Measurements from ENCODE around the gene TRIM71. TPM values are rescaled to one million over a fixed set of nuclear protein-coding genes. Genes with fewer than 3 reads are reported as not detected.
"Not testable (repeated sequence)": the region's sequence is repeated elsewhere in the genome, so short reads cannot be mapped to it uniquely, and the experiment has no call there.

Gene TRIM71
- total RNA-seq, 1 experiment from 2014 or later, result 376 TPM

- no peaks in the 10 kb centered on the region for H3K23me2 ChIP-seq (ENCODE audit: insufficient read length, low read depth, low read length, poor library complexity, severe bottlenecking)
- H2AK5ac ChIP-seq (ENCODE audit: insufficient read length, low read length), result no peak overlapping the region
- H3K9me3 Mint-ChIP-seq, result peaks cover 5 to 11% of the 10 kb centered on the region in 2 experiments
- no peak for DNase-seq
- WGBS (ENCODE audit: extremely low coverage, insufficient read length, low lambda C conversion rate), result no CpG with 5 or more reads among the region's 2 CpGs
- no peaks in the 10 kb centered on the region for H3K9me3 ChIP-seq (ENCODE audit: control insufficient read depth, low read depth, low read length)
- H3K79me1 ChIP-seq (ENCODE audit: insufficient read depth, low read depth, low read length, poor library complexity, severe bottlenecking), result no peaks in the 10 kb centered on the region
- H3K56ac ChIP-seq (ENCODE audit: insufficient read length, low read depth, low read length), result no peak overlapping the region
- peaks cover 4% of the 10 kb centered on the region; the same call in 1 of the 2 replicates for H3K4me1 ChIP-seq (ENCODE audit: insufficient read depth, low read length)
- no peak overlapping the region for H2BK5ac ChIP-seq (ENCODE audit: insufficient read length, low read length)
- H3K27ac ChIP-seq (ENCODE audit: insufficient read length, low read depth, low read length), result no peak overlapping the region
- H3T11ph ChIP-seq (ENCODE audit: low read length), result no peak overlapping the region
- no peaks in the 10 kb centered on the region for H4K20me1 ChIP-seq (ENCODE audit: control insufficient read depth, insufficient read depth, insufficient read length)
- H3K27ac Mint-ChIP-seq, result no peak overlapping the region
- no peak for TF ChIP-seq CTCF (conservative IDR thresholded peaks at IDR 0.05)
- H3K4me3 Mint-ChIP-seq, result no peak overlapping the region
- H3K14ac ChIP-seq (ENCODE audit: insufficient read depth, low read length), result no peak overlapping the region
- H3K79me2 ChIP-seq (ENCODE audit: insufficient read depth, low read length), result no peaks in the 10 kb centered on the region
- no peaks in the 10 kb centered on the region for H3K27me3 ChIP-seq (ENCODE audit: insufficient read depth, low read length)
- H3K4me1 Mint-ChIP-seq, result peaks cover 43 to 46% of the 10 kb centered on the region in 2 experiments
- no peak overlapping the region for H4K5ac ChIP-seq (ENCODE audit: insufficient read length, low read depth, low read length)
- no peak overlapping the region for H3K18ac ChIP-seq (ENCODE audit: insufficient read length, low read depth, low read length)
- H3K27me3 Mint-ChIP-seq (ENCODE audit: low read depth), result peaks cover 1% of the 10 kb centered on the region; the same call in 1 of the 2 replicates
- H3K4me2 ChIP-seq (ENCODE audit: insufficient read depth, insufficient read length, low read length), result no peak overlapping the region
- no peak overlapping the region for H4K8ac ChIP-seq (replicated peaks; ENCODE audit: insufficient read length, low read depth, low read length)
- H2BK20ac ChIP-seq (ENCODE audit: low read depth, low read length, poor library complexity, severe bottlenecking), result no peak overlapping the region
- H4K91ac ChIP-seq (ENCODE audit: insufficient read length, low read depth, low read length), result no peak overlapping the region
- no peak overlapping the region for H2BK120ac ChIP-seq (ENCODE audit: low read depth, low read length, poor library complexity, severe bottlenecking)
- H2AFZ ChIP-seq (ENCODE audit: low read length), result no peak overlapping the region
- no peak overlapping the region for H3K23ac ChIP-seq (ENCODE audit: insufficient read length, low read depth, low read length)
- no peak overlapping the region for H3K9ac ChIP-seq (ENCODE audit: extremely low read depth, insufficient read length, low read length)
- H2BK15ac ChIP-seq (ENCODE audit: low read depth, low read length), result no peak overlapping the region; the same call in 1 of the 2 replicates
- peaks cover 15 to 18% (median 18%) of the 10 kb centered on the region in 3 experiments for H3K36me3 Mint-ChIP-seq (ENCODE audit: insufficient read depth in 1 of 3, low read depth in 3 of 3)
- no peak overlapping the region for H2BK12ac ChIP-seq (ENCODE audit: insufficient read length, low read depth, low read length)
- H3K4ac ChIP-seq (ENCODE audit: low read depth, low read length), result no peak overlapping the region
These were observed 20.0 kb upstream of the TRIM71 start for GRCh38 chr3:32797776-32798175.

- H3K79me1 ChIP-seq (ENCODE audit: insufficient read depth, low read depth, low read length, poor library complexity, severe bottlenecking); H2AFZ ChIP-seq (ENCODE audit: low read length); H2BK12ac ChIP-seq (ENCODE audit: insufficient read length, low read depth, low read length); H2BK120ac ChIP-seq (ENCODE audit: low read depth, low read length, poor library complexity, severe bottlenecking); H4K91ac ChIP-seq (ENCODE audit: insufficient read length, low read depth, low read length); H3K4me3 Mint-ChIP-seq; H3K9me3 Mint-ChIP-seq; H2BK15ac ChIP-seq (ENCODE audit: low read depth, low read length); H4K20me1 ChIP-seq (ENCODE audit: control insufficient read depth, insufficient read depth, insufficient read length); H3K9me3 ChIP-seq (ENCODE audit: control insufficient read depth, low read depth, low read length); H3K79me2 ChIP-seq (ENCODE audit: insufficient read depth, low read length); H4K5ac ChIP-seq (ENCODE audit: insufficient read length, low read depth, low read length); H3K9ac ChIP-seq (ENCODE audit: extremely low read depth, insufficient read length, low read length); H3K27ac ChIP-seq (ENCODE audit: insufficient read length, low read depth, low read length); H3K23me2 ChIP-seq (ENCODE audit: insufficient read length, low read depth, low read length, poor library complexity, severe bottlenecking); DNase-seq; H3K27me3 ChIP-seq (ENCODE audit: insufficient read depth, low read length); H4K8ac ChIP-seq (replicated peaks; ENCODE audit: insufficient read length, low read depth, low read length); H3T11ph ChIP-seq (ENCODE audit: low read length); H3K14ac ChIP-seq (ENCODE audit: insufficient read depth, low read length); H3K4ac ChIP-seq (ENCODE audit: low read depth, low read length); H3K23ac ChIP-seq (ENCODE audit: insufficient read length, low read depth, low read length); H3K27me3 Mint-ChIP-seq (ENCODE audit: low read depth); H3K18ac ChIP-seq (ENCODE audit: insufficient read length, low read depth, low read length); H3K4me1 ChIP-seq (ENCODE audit: insufficient read depth, low read length); H2BK20ac ChIP-seq (ENCODE audit: low read depth, low read length, poor library complexity, severe bottlenecking); H3K4me2 ChIP-seq (ENCODE audit: insufficient read depth, insufficient read length, low read length); H2AK5ac ChIP-seq (ENCODE audit: insufficient read length, low read length); H3K56ac ChIP-seq (ENCODE audit: insufficient read length, low read depth, low read length); H2BK5ac ChIP-seq (ENCODE audit: insufficient read length, low read length); H3K27ac Mint-ChIP-seq: not testable (repeated sequence)
- no CpG with 5 or more reads among the region's 5 CpGs for WGBS (ENCODE audit: extremely low coverage, insufficient read length, low lambda C conversion rate)
- peaks cover 5 to 12% (median 11%) of the 10 kb centered on the region in 3 experiments for H3K36me3 Mint-ChIP-seq (ENCODE audit: insufficient read depth in 1 of 3, low read depth in 3 of 3)
- H3K4me1 Mint-ChIP-seq, result peaks cover 23 to 24% of the 10 kb centered on the region in 2 experiments
These were observed 16.4 kb upstream of the TRIM71 start for GRCh38 chr3:32801440-32801839.
